SK-N-SH treated with all-trans-retinoic acid at 6 μM for 48 hours (cell line): Measurements from ENCODE around the gene MED31.

ENCODE experiments used
- ATAC-seq: fragments of 200-7000 bp; cut with Tn5 transposase; 3 replicates; pipeline ENCODE4 v1.9.1; 2020; ENCODE audit warnings: mild to moderate bottlenecking, moderate library complexity
- ARNTL ChIP-seq: fragments of 450-650 bp; formaldehyde crosslinking; IDR thresholded peaks from 2 replicates; pipeline ENCODE4 v1.5.0; 2020; ENCODE audit warnings: low read depth, mild to moderate bottlenecking, moderate library complexity, borderline replicate concordance
- BACH2 ChIP-seq: fragments of 250-450 bp; sonication (Bioruptor Pico); IDR thresholded peaks from 2 replicates; pipeline ENCODE4 v1.9.0; 2021; ENCODE audit warnings: mild to moderate bottlenecking, borderline replicate concordance
- CSDC2 ChIP-seq: fragments of 250-450 bp; sonication (Bioruptor Pico); IDR thresholded peaks from 2 replicates; pipeline ENCODE4 v1.5.0; 2020; ENCODE audit warnings: mild to moderate bottlenecking, moderate library complexity
- CSRNP3 ChIP-seq: fragments of 250-450 bp; sonication (Bioruptor Pico); IDR thresholded peaks from 2 replicates; pipeline ENCODE4 v1.5.1; 2021; ENCODE audit warnings: mild to moderate bottlenecking, moderate library complexity
- ESRRG ChIP-seq: fragments of 250-450 bp; sonication (Bioruptor Pico); IDR thresholded peaks from 2 replicates; pipeline ENCODE4 v1.6.1; 2021; ENCODE audit warnings: mild to moderate bottlenecking
- GLIS3 ChIP-seq: fragments of 250-450 bp; sonication (Bioruptor Pico); IDR thresholded peaks from 2 replicates; pipeline ENCODE4 v1.5.0; 2020; ENCODE audit warnings: mild to moderate bottlenecking, moderate library complexity
- ISL1 ChIP-seq: fragments of 250-450 bp; sonication (Bioruptor Pico); IDR thresholded peaks from 2 replicates; pipeline ENCODE4 v2.1.2; 2022; ENCODE audit warnings: mild to moderate bottlenecking, moderate library complexity
- OSR1 ChIP-seq: fragments of 250-450 bp; sonication (Bioruptor Pico); IDR thresholded peaks from 2 replicates; pipeline ENCODE4 v1.8.0; 2022; ENCODE audit warnings: moderate library complexity, mild to moderate bottlenecking, inconsistent platforms
- POU6F1 ChIP-seq: fragments of 250-450 bp; sonication (Bioruptor Pico); IDR thresholded peaks from 2 replicates; pipeline ENCODE4 v1.8.0; 2021; ENCODE audit warnings: low read depth, mild to moderate bottlenecking, moderate library complexity, borderline replicate concordance
- PPARA ChIP-seq: fragments of 250-450 bp; sonication (Bioruptor Pico); IDR thresholded peaks from 2 replicates; pipeline ENCODE4 v1.5.0; 2020; ENCODE audit warnings: mild to moderate bottlenecking, borderline replicate concordance
- RARB ChIP-seq: fragments of 250-450 bp; sonication (Bioruptor Pico); IDR thresholded peaks from 2 replicates; pipeline ENCODE4 v1.8.0; 2021; ENCODE audit warnings: mild to moderate bottlenecking, moderate library complexity
- SNAI2 ChIP-seq: fragments of 250-450 bp; sonication (Bioruptor Pico); IDR thresholded peaks from 2 replicates; pipeline ENCODE4 v1.5.0; 2020; ENCODE audit warnings: mild to moderate bottlenecking, moderate library complexity
- TCF4 ChIP-seq: fragments of 250-450 bp; sonication (Bioruptor Pico); IDR thresholded peaks from 2 replicates; pipeline ENCODE4 v1.8.0; 2021; ENCODE audit warnings: mild to moderate bottlenecking, moderate library complexity, borderline replicate concordance
- TSHZ2 ChIP-seq: fragments of 250-450 bp; sonication (Bioruptor Pico); IDR thresholded peaks from 2 replicates; pipeline ENCODE4 v1.5.0; 2020; ENCODE audit warnings: mild to moderate bottlenecking, moderate library complexity
- ZC3H10 ChIP-seq: fragments of 250-450 bp; sonication (Bioruptor Pico); IDR thresholded peaks from 2 replicates; pipeline ENCODE4 v1.5.1; 2021; ENCODE audit warnings: mild to moderate bottlenecking, moderate library complexity
- ZFP3 ChIP-seq: fragments of 250-450 bp; sonication (Bioruptor Pico); IDR thresholded peaks from 2 replicates; pipeline ENCODE4 v1.5.0; 2020; ENCODE audit warnings: mild to moderate bottlenecking, moderate library complexity
- ZFP30 ChIP-seq: fragments of 450-650 bp; formaldehyde crosslinking; IDR thresholded peaks from 2 replicates; pipeline ENCODE4 v1.5.0; 2022; ENCODE audit warnings: mild to moderate bottlenecking, moderate library complexity
- ZNF565 ChIP-seq: fragments of 450-650 bp; formaldehyde crosslinking; conservative IDR thresholded peaks from 2 replicates; pipeline ENCODE4 v1.5.0; 2020; ENCODE audit warnings: low read depth, mild to moderate bottlenecking, moderate library complexity
- ZNF70 ChIP-seq: fragments of 450-650 bp; formaldehyde crosslinking; IDR thresholded peaks from 2 replicates; pipeline ENCODE4 v1.5.0; 2020; ENCODE audit warnings: mild to moderate bottlenecking, moderate library complexity
- ZNF8 ChIP-seq: fragments of 450-650 bp; formaldehyde crosslinking; IDR thresholded peaks from 2 replicates; pipeline ENCODE4 v1.5.0; 2020; ENCODE audit warnings: mild to moderate bottlenecking, moderate library complexity

The MED31 gene

GRCh38 chr17:6636616-6637457 lies 14.6 kb downstream of the MED31 start:
- no peak for ATAC-seq
- TF ChIP-seq PPARA (CRISPR knock-in tag) (no peak), POU6F1 (CRISPR knock-in tag) (no peak), BACH2 (CRISPR knock-in tag) (no peak), ZFP3 (CRISPR knock-in tag) (no peak), ZNF8 (CRISPR knock-in tag) (no peak), ZNF565 (CRISPR knock-in tag) (no peak), ZFP30 (CRISPR knock-in tag) (no peak), ESRRG (CRISPR knock-in tag) (no peak), ISL1 (CRISPR knock-in tag) (no peak), ZNF70 (CRISPR knock-in tag) (no peak), ZC3H10 (no peak), ARNTL (CRISPR knock-in tag) (no peak), CSRNP3 (CRISPR knock-in tag) (no peak), TSHZ2 (no peak), OSR1 (no peak), TCF4 (CRISPR knock-in tag) (no peak), SNAI2 (CRISPR knock-in tag) (no peak), GLIS3 (CRISPR knock-in tag) (no peak)

- no peak for ATAC-seq
- TF ChIP-seq TCF4 (CRISPR knock-in tag) (no peak), OSR1 (no peak), ZFP30 (CRISPR knock-in tag) (no peak), ZNF565 (CRISPR knock-in tag) (no peak), ESRRG (CRISPR knock-in tag) (no peak), RARB (CRISPR knock-in tag) (no peak), ZC3H10 (no peak), PPARA (CRISPR knock-in tag) (no peak), ZNF8 (CRISPR knock-in tag) (no peak), GLIS3 (CRISPR knock-in tag) (no peak), BACH2 (CRISPR knock-in tag) (no peak), CSDC2 (CRISPR knock-in tag) (no peak), POU6F1 (CRISPR knock-in tag) (no peak)
- TF ChIP-seq, all 23 proteins: peak for 0
These were observed 15.3 kb downstream of the MED31 start for GRCh38 chr17:6636105-6636504.

GRCh38 chr17:6633263-6633662 lies 18.1 kb downstream of the MED31 start:
- TF ChIP-seq POU6F1 (CRISPR knock-in tag) (no peak), ZFP3 (CRISPR knock-in tag) (peak; percentile 86), OSR1 (no peak)

More at GRCh38 chr17:6633263-6633662, 18.1 kb downstream of the MED31 start:
- ATAC-seq, result no peak
